Ishikawa (cell line): Measurements from ENCODE around the gene SPIC.

Experiments
- CEBPB ChIP-seq: IDR thresholded peaks from 2 replicates; pipeline ENCODE4 v1.6.1; 2012
- CREB1 ChIP-seq: IDR thresholded peaks from 2 replicates; pipeline ENCODE4 v1.6.1; 2012; ENCODE audit warnings: low read depth
- EGR1 ChIP-seq: IDR thresholded peaks from 2 replicates; pipeline ENCODE4 v1.6.1; 2012
- EP300 ChIP-seq: IDR thresholded peaks from 2 replicates; pipeline ENCODE4 v1.6.1; 2012; ENCODE audit warnings: borderline replicate concordance
- FOXM1 ChIP-seq: IDR thresholded peaks from 2 replicates; pipeline ENCODE4 v1.6.1; 2012; ENCODE audit warnings: low read depth, borderline replicate concordance
- MAX ChIP-seq: IDR thresholded peaks from 2 replicates; pipeline ENCODE4 v1.6.1; 2012
- NFIC ChIP-seq: IDR thresholded peaks from 2 replicates; pipeline ENCODE4 v1.6.1; 2012
- RAD21 ChIP-seq: IDR thresholded peaks from 2 replicates; pipeline ENCODE4 v1.6.1; 2012; ENCODE audit warnings: low read depth
- TAF1 ChIP-seq: IDR thresholded peaks from 2 replicates; pipeline ENCODE4 v1.6.1; 2012; ENCODE audit warnings: low read depth, mild to moderate bottlenecking
- TCF12 ChIP-seq: IDR thresholded peaks from 2 replicates; pipeline ENCODE4 v1.6.1; 2012; ENCODE audit warnings: low read depth
- TEAD4 ChIP-seq: IDR thresholded peaks from 2 replicates; pipeline ENCODE4 v1.6.1; 2012
- USF1 ChIP-seq: IDR thresholded peaks from 2 replicates; pipeline ENCODE4 v1.6.1; 2012
- YY1 ChIP-seq: IDR thresholded peaks from 2 replicates; pipeline ENCODE4 v1.6.1; 2012; ENCODE audit warnings: low read depth
- ZBTB7A ChIP-seq: IDR thresholded peaks from 2 replicates; pipeline ENCODE4 v1.6.1; 2012; ENCODE audit warnings: low read depth
- TF ChIP-seq, protein P1 (sequence below): IDR thresholded peaks from 2 replicates; pipeline ENCODE4 v1.6.1; 2012; ENCODE audit warnings: low read depth, mild to moderate bottlenecking

Gene SPIC

DNA sequence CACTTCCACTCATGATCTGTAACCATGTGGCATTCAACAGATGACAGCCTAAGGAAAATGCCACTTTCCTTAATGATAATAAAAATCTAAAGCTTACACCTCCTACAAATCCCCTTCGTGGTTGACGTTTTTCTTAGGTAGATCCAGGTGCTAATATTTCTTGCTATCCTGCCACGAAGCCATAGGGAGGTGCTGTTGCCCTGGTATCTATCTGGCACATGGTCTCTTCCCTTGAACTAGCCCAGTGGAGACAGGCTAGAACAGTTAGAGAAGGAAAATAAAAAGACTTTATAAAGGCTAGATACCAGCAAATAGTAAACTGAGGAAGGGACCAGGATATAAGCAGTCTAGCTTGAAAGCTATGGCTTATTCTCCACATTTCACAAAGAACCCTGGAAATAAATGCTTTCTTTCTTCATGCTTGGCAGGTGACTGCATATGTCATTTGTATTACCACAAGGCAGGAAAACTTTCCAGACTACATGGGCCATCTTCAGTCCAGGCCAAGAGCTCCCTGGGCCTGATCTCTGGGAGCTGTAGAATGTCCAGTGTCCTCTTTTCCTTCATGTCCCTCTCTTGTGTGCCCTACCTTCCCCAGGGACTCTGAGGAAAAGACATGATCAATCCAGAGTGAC, 15.3 kb downstream of the SPIC start:
- TF ChIP-seq RAD21: peak; percentile 72
- TF ChIP-seq TEAD4: no peak
- no peak for TF ChIP-seq CEBPB
- TF ChIP-seq CREB1: no peak
- TF ChIP-seq EGR1: no peak

DNA sequence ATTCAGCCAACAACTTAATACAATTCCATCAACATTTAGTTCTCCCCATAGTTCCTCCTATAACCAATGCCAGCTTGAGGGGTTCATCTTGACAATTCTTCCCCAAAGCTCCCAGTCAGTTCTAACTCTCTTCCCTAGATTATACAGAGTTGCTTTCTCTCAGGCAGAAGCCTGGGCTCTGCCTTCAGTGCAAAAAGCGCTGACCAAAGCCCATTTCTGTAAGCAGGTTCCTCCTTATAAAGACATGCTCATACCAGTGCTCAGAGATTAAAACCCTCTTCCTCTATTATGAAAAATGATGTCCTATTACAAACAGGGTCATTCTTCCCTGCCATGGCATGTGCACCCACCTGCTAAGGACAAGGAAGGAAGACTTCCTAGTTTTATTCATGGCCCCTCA, 16.2 kb downstream of the SPIC start:
- TF ChIP-seq TCF12 (no peak), MAX (no peak), TEAD4 (no peak), FOXM1 (no peak), NFIC (no peak), USF1 (no peak), EP300 (no peak), EGR1 (no peak), ZBTB7A (no peak), CREB1 (no peak), TAF1 (no peak), RAD21 (no peak), YY1 (no peak), CEBPB (no peak)
- TF ChIP-seq, protein P1, sequence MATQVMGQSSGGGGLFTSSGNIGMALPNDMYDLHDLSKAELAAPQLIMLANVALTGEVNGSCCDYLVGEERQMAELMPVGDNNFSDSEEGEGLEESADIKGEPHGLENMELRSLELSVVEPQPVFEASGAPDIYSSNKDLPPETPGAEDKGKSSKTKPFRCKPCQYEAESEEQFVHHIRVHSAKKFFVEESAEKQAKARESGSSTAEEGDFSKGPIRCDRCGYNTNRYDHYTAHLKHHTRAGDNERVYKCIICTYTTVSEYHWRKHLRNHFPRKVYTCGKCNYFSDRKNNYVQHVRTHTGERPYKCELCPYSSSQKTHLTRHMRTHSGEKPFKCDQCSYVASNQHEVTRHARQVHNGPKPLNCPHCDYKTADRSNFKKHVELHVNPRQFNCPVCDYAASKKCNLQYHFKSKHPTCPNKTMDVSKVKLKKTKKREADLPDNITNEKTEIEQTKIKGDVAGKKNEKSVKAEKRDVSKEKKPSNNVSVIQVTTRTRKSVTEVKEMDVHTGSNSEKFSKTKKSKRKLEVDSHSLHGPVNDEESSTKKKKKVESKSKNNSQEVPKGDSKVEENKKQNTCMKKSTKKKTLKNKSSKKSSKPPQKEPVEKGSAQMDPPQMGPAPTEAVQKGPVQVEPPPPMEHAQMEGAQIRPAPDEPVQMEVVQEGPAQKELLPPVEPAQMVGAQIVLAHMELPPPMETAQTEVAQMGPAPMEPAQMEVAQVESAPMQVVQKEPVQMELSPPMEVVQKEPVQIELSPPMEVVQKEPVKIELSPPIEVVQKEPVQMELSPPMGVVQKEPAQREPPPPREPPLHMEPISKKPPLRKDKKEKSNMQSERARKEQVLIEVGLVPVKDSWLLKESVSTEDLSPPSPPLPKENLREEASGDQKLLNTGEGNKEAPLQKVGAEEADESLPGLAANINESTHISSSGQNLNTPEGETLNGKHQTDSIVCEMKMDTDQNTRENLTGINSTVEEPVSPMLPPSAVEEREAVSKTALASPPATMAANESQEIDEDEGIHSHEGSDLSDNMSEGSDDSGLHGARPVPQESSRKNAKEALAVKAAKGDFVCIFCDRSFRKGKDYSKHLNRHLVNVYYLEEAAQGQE: no peak

- TF ChIP-seq USF1: no peak
- TF ChIP-seq RAD21: no peak
- TF ChIP-seq NFIC: no peak
- TF ChIP-seq CREB1: no peak
Observed at GRCh38 chr12:101493556-101493955, 18.4 kb downstream of the SPIC start.

GRCh38 chr12:101498252-101498651, 23.1 kb downstream of the SPIC start:
- TF ChIP-seq TAF1: no peak
- TF ChIP-seq FOXM1: no peak
- TF ChIP-seq CREB1: no peak
- TF ChIP-seq NFIC: no peak
- no peak for TF ChIP-seq USF1
- TF ChIP-seq EP300: no peak
- TF ChIP-seq RAD21: no peak
- TF ChIP-seq TCF12: no peak
- no peak for TF ChIP-seq YY1
- TF ChIP-seq CEBPB: no peak
- no peak for TF ChIP-seq TEAD4
- TF ChIP-seq, protein P1: no peak
- no peak for TF ChIP-seq ZBTB7A
- TF ChIP-seq EGR1: no peak

DNA sequence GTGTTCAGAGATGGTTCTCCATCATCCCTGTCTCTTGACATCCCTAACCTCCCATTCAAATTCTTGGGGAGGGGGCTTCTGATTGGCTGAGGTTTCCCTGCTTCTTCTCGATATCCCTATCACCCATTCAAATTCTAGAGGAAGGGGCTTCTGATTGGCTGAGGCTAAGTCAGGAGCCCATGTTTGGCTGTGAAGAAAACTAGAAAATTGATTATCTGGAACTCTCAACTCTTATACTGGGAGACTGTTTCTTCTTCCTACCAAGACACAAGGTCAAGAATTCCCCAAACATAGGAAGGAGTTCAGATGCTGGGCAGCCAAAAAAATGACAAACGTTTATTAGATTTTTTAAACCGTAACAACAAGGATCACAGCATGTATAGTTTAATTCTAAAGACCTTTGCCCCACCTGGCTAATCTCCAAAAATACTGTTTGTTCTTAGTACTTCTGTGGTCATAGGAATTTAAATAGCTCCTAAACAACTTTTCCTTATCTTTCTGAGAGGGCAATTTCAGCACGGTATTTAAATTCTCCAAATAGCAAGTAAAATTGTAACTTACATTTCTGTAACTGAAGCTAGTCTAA, 26.4 kb downstream of the SPIC start:
- TF ChIP-seq RAD21 (no peak), CREB1 (no peak), CEBPB (no peak), EGR1 (no peak), EP300 (no peak), ZBTB7A (no peak), FOXM1 (no peak), TCF12 (no peak), YY1 (no peak), TAF1 (no peak), TEAD4 (no peak), MAX (no peak), USF1 (no peak), NFIC (no peak)
- TF ChIP-seq, protein P1: no peak
